ENCODE results near the gene MAPKAPK2.

MAPKAPK2 gene

DNA sequence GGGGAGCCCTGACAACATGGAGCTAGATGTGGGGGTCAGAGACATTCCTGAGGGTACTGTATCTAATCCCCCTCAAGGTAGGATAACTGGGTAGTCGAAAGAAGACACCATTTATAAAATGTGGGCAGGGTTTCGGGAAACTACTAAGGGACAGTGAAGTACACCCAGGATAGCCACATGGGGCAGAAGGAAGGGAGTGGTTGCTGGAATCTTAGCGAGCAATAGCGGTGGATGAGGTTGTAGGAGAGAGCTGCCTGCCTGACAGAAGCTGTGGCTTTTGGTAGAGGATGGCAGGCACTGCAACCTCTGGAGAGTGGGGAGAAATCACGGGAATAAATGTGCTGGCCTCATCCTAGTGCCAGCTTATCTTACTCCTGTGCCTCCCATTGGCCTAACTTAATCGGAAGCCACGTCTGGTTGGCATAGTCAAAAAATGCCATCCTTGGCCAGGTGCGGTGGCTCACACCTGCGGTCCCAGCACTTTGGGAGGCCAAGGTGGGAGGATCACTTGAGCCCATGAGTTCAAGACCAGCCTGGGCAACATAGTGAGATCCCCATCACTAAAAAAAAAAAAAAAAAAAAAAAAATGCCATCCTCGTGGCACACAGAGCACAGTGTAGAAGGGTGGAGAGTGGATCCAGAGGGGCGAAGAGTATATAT, 23.4 kb upstream of the MAPKAPK2 start:
- DNase-seq = no peak

DNA sequence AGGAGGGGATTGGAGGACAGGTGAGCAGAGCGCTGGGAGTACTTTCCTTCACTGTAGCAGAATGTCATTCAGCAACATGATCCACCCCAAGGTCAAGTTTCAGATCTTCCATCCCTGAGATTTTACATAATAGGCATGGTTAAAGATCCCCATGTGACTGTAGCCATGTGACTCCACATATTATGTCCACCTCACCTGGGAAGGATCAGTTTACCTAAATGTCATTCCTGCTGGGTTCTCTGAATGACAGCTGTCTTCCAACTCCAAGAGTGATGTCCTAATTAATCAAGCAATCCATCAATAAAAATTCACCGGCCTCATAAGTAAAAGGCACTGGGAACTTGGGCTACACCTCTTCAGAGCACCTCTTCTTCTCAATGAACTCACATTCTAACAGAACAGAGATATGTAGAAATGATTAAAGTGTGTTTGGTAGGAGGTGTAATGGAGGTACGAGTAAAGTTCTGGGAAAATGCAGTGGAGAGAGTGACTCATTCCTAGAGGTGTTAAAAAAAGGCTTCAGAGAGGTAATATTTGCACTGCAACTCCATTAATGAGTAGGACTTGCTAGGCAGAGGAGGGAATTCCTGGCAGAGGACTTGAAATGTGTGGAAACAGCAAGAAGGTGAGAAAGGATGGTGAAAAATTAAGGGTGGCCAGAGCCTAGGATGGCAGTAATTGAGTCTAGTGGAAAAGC, 22.2 kb upstream of the MAPKAPK2 start:
- DNase-seq = no peak

DNA sequence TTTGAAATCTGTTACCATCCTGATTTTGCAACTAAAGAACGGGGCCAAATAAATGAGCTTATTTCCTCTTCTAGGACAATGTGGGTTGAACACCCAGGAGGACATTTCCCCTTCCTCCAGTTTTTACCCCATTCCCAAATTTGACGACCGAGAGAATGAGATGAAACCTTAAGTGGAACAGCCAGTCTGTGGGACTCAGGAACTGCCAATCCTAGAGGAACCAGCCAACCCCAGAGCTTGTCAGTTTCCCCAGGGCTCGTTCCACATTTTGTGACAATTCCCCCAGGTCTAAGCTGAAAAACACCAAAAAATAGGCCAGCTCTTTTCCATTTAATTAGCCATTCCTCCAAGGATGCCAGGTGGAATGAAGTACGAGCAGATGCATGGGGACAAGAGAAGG, 21.3 kb upstream of the MAPKAPK2 start:
- DNase-seq = no peak

DNA sequence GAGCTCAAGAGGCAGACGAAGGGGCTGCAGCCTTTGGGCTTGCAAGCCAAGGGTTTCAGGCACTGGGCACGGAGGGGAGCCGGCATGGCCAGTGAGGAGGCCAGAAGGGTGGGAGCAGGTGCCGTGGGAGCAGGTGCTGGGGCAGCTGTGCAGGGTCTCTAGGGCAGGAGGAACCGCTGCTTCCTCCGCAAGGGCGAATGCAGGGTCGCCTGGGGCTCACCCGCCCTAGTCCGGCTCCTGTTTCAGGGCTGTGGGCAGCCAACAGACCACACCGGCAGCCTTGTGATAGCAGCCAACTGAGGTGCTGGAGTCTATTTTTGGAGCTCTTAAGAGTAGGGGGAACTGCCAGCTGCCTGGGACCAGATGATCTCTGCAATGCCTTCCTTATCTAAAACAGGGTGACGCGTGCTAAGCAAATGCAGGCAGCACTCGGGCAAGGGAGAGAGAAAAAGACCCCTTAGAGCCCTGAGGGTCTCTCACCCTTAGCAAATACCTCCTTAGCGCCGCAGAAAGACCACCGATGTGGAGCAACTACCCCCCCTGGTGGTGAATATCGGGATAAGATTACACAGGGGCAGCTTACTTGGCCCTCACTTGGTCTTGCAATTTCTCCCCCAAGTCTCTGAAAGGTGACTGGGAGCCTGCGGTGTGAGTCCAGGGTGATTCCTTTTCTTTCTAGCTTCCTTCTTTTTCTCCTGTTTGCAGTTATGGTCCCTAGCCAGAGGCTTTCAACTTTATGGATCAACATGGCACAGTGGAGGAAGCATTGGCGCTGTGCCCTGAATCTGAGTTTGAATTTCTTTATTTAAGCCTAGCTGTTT, 20.7 kb upstream of the MAPKAPK2 start:
- DNase-seq = peak; percentile 47

DNA sequence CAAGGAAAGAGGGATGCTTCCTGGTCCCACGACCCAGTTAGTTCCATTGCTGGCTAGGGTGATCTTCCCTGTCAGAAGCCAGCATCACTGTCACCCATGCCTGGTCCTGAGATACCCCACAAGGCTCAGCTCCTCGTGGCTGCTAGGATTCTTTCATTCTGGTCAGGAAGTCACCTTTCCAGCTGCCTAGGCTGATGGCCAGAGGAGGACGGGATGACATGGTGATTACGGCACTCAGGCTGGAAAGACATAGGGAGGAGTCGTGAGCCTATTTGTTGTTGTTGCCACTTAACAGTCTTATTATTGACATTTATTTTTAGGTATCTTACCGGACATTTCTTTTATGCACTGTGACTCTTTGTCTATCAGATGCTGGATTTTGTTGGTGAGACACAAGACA, 20.0 kb upstream of the MAPKAPK2 start:
- DNase-seq = no peak

DNA sequence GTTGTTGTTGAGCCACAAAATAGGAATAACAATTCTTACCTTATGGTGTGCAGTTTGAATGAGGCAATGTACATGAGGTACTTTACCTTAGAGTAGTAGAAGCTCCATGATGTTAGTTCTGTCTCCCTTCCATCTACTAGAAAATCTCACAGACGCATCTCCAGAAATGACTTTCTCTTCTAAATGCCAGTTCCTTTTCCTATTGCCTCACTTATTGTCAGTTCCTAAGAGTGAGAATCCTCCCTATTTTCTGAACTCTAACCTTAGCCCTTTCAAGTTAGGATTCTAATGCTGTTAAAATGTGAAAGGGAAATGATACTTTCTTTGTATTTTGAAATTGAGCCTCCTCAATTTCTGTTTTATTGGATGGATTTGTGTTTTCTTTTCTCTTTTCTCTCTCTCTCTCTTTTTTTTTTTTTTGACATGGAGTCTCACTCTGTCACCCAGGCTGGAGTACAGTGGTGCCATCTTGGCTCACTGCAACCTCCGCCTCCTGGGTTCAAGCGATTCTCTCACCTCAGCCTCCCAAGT, 18.6 kb upstream of the MAPKAPK2 start:
- DNase-seq = no peak

DNA sequence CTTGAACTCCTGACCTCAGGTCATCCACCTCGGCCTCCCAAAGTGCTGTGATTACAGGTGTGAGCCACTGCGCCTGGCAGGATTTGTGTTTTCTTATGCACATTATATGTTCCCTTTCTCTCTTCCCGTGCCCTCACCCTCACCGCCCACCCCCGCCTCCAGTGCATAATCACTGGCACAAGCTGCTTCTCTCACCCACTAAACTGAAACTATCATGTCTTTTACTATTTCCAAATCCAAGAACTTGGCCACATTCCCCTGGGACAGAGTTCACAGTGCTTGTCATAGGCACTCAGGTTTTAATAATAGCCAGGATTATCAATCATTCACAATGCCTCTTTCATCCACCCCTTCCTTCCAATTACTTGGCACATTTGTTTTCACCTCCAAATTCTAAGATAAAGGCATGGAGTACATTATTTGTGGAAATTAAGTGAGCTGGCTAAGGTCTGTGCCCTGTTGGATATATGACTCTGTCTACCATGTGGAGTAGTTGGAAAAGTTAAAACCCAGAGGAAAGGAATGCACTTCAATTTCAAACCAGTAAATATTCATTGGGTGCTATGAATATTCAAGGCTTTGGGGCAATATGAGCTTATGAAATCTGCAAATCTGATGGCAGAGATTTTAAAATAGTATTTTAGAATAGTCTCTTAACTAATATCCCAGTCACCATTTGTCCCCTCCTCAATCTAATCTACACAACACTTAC, 17.6 kb upstream of the MAPKAPK2 start:
- no peak for DNase-seq

DNA sequence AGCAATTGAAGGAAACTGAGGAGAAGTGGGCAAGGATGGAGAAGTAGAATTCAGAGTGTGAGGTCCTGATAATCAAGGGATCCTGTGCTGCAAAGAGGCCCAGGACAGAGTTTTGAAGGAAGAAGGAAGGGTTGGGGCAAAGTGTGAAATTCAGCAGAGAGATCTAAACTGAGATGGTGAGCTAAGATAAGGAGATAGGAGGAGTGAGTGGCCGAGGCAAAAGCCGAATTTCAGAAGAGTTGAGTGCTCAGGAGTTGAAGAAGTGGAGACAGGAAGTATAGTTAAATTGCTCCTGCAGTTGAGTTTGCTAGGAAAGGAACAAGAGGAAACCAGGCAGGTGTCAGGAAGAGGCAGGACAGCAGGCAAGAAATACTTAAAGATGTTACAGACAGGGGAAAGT, 16.4 kb upstream of the MAPKAPK2 start:
- DNase-seq = no peak

DNA sequence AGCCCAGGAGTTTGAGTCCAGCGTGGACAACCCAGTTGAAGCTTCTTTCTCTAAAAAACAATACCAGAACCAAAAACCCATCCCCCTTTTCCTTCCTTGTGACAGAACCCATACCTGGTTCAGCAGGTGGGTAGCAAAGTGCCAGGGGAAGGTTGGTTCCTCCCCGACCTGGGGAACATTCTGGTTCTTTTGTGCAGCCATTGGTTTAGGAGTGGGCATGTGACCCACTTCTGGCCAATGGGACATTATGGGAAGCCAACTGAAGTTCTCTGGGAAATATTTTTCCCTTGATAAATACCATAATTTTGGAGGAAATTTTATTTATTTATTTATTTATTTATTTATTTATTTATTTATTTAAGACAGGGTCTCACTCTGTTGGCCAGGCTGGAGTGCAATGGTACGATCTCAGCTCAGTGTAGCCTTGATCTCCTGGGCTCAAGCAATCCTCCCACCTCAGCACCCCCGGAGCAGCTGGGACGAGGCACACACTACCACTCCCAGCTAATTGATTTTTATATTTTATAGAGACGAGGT, 15.8 kb upstream of the MAPKAPK2 start:
- DNase-seq = no peak

DNA sequence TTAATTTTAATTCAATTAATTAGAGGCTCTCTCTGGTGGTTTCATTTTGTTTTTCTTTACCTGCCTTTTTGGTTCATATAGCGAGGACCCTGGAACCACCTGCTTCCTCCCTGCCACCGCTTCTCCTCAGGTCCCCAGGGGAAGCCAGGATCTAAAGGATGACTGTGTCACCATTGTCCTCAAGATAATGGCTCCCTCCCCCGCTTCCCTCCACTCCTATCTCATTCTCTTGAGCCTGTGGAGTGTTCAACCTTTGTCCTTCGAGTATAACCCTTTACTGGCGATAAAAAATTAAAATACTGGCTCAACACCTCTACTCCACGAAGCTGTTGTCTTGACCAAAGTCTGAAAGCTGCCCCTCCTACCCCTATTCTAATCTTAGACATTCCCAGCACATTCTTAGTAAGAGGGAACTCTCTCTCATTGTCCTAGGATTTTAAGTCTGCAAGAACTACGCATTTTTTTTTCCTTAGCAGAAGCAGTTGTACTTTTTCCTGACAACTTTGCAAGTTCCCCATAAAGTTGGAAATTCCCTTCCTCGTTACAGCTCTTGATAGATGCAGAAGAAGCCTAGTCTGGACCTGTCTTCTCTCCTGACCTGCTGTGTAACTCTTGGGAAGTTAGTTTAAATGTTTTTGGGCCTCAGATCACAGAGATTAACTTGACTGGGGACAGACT, 12.6 kb upstream of the MAPKAPK2 start:
- no peak for DNase-seq

DNA sequence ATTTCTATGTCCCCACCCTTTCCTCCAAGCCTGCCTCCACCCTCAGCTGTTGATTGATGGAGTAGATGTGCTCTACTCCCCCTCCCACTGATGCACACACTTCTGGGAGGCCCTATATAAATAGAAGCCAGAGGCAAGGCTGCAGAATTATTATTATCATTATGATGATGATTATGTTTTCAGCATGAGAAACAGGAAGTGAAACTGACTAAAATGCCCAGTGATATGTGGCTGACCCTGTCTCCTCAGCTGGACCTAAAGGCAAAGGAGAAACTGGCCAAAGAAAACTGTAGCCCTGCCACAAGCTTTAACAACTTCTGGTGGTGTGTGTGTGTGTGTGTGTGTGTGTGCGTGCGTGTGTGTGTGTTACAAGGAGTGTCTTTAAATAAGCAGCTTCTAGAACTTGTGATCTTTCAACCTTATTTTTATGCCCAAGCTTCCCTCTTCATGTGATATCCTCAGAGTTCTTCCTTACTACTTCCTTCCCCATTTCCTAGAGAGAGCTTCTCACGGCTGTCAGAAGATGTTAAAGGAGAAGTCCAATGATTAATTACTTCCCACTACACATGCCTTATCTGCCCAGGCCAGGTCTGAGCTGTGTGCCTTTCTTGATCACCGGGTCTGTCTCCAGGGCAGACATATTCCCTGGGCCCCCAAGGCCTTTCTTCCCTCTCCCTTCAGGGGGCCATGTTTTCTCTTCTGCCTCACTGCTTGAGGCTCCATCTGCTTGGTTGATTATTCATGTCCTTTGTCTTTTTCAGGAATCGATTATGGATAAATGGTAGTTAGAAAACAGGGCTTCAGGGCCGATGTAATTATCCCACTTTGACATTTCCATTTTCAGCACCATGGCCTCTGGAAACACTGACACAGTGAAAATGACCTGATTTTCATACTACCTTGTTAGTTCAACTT, 11.6 kb upstream of the MAPKAPK2 start:
- DNase-seq = peak; percentile 79

DNA sequence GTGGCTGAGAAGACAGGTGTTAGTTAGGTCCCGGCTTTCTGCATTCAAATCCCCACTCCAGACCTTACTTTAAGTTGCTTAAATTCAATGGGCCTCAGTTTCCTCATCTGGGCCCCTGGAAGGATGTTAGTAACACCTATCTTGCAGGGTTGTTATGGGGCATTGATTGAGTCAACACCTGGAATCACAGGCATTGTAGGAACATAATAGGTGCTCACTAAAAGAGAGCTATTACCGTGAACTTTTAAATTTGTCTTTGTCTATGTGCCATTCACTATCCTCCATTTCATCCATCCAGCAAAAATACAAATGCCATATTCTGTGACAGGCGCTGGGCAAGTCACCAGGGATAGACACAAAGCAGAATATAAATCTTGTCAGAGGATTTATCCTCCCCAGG, 10.5 kb upstream of the MAPKAPK2 start:
- DNase-seq = no peak

DNA sequence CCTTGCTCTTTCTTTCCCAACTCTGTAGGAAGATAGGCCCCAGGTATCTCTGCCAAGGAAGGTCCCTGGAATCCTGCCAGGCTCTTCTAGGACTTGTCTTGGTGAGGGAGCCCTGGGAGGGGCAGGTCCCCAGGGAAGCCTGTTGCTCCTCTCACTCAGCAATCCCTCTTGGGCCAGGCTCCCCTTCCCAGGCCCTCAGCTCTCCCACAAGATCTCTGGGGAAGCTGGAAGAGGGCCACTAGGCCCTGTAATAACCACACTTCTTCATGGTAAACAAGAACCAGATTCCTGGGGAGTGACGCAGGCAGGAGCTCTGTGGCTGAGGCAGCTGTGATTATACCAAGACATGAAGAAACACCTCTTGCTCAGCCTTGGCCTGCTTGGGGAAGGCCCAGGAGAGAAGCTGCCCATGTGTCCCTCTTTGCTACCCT, 9.9 kb upstream of the MAPKAPK2 start:
- DNase-seq = peak; percentile 30

DNA sequence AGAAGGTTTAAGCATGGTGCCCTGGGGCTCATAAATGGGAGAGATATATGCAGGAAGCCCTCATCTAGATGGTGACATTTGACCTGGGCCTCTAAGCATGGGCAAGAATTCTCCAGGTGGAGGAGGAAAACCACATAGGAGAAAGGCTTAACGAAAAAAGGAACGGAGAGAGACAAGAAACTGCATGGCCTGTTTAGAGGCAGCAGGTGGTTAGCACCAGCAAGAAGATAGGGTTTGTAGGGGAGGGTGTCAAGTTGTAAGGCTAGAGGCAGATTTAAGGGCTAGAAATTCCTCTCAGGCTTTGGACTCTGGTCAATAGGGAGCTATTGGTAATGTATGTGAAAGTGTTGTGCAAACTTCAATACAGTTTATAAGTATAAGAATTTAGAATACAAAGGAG, 8.2 kb upstream of the MAPKAPK2 start:
- DNase-seq = no peak

DNA sequence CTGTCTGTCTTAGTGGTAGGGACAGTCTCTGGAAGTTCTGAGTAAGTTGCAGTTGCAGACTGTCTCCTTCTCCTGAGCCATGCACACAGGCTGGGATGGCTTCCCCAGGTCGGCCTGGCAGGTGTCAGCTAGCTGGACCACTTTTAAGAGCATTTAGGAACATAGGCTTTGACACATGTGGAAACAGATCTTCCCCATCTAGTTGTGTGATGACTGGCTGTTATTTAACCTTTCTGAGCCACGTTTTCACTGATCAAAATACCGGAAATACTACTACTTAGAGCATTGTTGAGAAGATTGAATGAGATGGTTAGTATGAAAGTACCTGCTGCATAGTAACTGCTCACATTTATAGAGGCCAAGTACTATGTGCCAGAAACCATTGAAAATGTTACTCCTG, 6.2 kb upstream of the MAPKAPK2 start:
- DNase-seq = no peak

DNA sequence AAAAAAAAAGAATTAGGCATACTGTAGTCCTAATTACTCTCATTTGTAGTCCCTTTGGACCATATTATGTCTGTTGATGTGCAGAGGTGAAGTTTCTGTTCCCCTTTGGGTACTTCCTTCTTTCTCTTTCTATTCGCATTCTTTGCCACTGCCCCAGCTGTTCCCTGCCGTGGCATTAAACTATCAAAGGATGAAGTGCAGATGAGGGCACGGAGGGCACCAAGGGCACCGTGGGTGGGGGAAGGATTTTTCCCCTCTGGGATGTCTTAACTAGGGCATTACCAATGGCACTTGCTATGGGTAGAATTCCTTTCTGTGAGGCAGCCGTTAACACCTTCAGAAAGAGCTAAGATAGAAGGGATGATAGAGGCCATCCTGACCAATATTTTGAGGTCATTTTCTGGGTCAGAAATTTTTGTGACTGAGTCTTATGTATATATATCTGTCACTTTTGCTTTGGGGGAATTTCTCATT, 4.9 kb upstream of the MAPKAPK2 start:
- DNase-seq = no peak

DNA sequence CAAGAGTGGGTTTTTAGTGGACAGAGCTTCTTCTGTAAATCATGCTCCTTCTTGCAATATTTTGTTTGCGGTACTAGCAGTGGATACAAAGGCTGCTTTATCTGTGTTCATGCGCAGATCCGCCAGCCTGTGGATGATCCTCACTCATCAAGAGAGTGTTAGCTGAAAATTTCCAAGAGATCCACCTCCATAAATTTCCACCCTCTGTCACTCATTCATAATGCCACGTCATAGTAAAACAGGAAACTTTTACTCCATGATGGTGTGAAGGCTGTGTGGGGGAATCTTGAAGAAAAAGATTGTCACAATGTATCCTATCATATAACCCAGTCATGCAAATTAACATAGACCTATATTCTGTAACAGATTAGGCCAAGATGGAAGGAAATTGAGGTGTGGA, 4.4 kb upstream of the MAPKAPK2 start:
- no peak for DNase-seq

DNA sequence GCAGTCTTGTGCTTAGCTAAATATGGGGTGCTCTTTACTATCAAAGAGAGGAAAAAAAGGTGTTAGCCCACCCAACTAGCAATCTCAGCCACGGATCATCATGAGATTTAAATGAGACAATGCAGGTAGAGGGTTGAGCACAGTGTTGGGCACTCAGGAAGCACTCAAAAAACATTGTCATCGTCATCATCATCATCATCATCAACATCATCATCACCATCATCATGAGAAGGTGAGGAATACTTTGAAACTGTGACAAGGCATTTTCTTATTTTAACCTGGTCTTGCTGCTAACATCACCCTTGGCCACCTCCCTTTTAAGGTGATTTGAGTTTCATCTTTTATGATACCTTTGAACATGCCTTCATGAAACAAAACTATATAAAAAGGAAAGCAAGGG, 3.3 kb upstream of the MAPKAPK2 start:
- no peak for DNase-seq

DNA sequence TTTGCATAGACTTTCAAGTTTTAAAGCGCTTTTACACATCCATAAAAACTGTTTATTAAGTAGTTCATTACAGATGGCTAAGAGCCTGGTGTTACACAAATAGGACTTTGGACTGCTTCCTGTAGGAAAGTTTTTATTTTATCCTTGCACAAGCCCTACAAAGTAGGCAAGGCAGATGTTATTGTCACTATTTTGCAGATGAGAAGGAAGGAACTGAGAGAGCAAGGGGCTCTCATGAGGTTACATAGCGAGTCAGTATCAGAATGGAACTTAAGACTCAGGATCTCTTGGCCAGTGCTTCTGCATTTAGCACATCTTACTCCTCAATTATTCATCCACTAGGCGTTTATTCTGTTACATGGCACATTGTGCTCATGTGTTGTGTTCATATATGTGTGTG, 2.6 kb upstream of the MAPKAPK2 start:
- DNase-seq = no peak

DNA sequence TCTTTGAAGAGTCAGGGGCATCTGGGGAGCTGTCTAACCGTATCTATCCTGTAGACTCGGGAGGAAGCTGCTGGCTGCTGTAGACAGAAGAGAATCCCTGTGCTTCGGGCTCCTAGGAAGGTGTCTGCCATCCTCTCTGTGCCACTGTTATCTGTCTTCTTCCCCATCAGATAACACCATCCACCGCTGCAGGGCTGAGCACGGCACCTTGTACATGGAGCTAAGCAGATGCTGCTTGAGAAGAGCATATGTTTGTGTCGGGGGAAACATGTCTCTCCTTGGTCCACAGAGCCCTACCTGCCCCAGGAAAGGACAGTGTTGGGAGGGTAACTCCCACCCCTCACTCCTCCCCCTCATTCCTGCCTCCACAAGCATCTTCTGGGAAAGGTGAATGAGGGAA, 1.4 kb upstream of the MAPKAPK2 start:
- no peak for DNase-seq

DNA sequence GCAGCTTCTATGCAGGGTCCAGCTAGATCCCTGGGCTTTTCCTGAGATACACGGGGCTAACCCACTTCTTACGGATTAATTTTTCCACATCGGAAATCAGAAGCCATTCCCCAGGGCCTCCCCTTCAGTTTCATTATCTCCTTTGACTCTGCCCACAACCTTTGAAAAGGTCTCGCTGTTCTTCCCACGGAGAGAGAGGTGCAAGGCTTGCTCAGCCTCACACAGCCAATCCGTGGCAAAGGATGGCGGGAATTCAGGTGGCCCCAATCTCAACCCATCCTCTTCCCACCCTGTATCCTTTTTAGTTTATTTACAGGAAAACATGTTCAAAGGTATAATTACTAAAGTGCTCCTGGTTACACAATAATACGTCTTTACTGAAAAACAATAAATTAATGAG, 702 bp upstream of the MAPKAPK2 start:
- DNase-seq = no peak
